DOHH2 (cell line): Measurements from ENCODE around the gene KCNAB1.

ENCODE experiments used
- H3F3A ChIP-seq: fragments of 200-600 bp; sonication (generic), shearing (Covaris generic); 2 replicates; pipeline ENCODE4 v1.6.0; 2016; ENCODE audit warnings: antibody characterized with exemption, mild to moderate bottlenecking; ENCODE audit not compliant: control insufficient read depth, insufficient read depth
- H3K27ac ChIP-seq: fragments of 200-600 bp; sonication (generic); 2 replicates; pipeline ENCODE4 v1.5.1; 2014; ENCODE audit warnings: low read depth, mild to moderate bottlenecking, low read length, moderate library complexity
- H3K27me3 ChIP-seq: fragments of 200-600 bp; sonication (generic); 2 replicates; pipeline ENCODE4 v1.6.1; 2014; ENCODE audit warnings: mild to moderate bottlenecking, low read length, mixed read lengths; ENCODE audit not compliant: control insufficient read depth
- H3K36me3 ChIP-seq: fragments of 200-600 bp; sonication (generic); 2 replicates; pipeline ENCODE4 v1.6.1; 2014; ENCODE audit warnings: mild to moderate bottlenecking, low read length, moderate library complexity, mixed read lengths; ENCODE audit not compliant: control insufficient read depth
- H3K4me1 ChIP-seq: fragments of 200-600 bp; sonication (generic); 2 replicates; pipeline ENCODE4 v1.6.1; 2014; ENCODE audit warnings: mild to moderate bottlenecking, low read length, mixed read lengths; ENCODE audit not compliant: control insufficient read depth
- H3K4me2 ChIP-seq: fragments of 200-600 bp; sonication (generic); 2 replicates; pipeline ENCODE4 v1.6.0; 2014; ENCODE audit warnings: mild to moderate bottlenecking, low read length, moderate library complexity
- H3K4me3 ChIP-seq: fragments of 200-600 bp; sonication (generic); 2 replicates; pipeline ENCODE4 v1.5.1; 2014; ENCODE audit warnings: mild to moderate bottlenecking, low read length, mixed read lengths
- H3K79me2 ChIP-seq: fragments of 200-600 bp; sonication (generic); 2 replicates; pipeline ENCODE4 v1.6.1; 2014; ENCODE audit warnings: mild to moderate bottlenecking, low read length, mixed read lengths; ENCODE audit not compliant: control insufficient read depth
- H3K9me2 ChIP-seq: fragments of 200-600 bp; sonication (generic); replicated peaks from 2 replicates; pipeline ENCODE4 v1.6.1; 2014; ENCODE audit warnings: mild to moderate bottlenecking, low read length, mixed read lengths; ENCODE audit not compliant: control insufficient read depth
- H3K9me3 ChIP-seq: fragments of 200-600 bp; sonication (generic); 2 replicates; pipeline ENCODE4 v1.6.1; 2014; ENCODE audit warnings: antibody characterized with exemption, low read length, mixed read lengths; ENCODE audit not compliant: control insufficient read depth, insufficient read depth
- H4K20me1 ChIP-seq: fragments of 200-600 bp; sonication (generic); 2 replicates; pipeline ENCODE4 v1.6.0; 2014; ENCODE audit warnings: low read depth, mild to moderate bottlenecking, antibody characterized with exemption, low read length, moderate library complexity; ENCODE audit not compliant: control insufficient read depth, insufficient read depth
- EZH2phosphoT487 ChIP-seq: fragments of 200-600 bp; sonication (generic); IDR thresholded peaks from 2 replicates; pipeline ENCODE4 v1.6.1; 2017; ENCODE audit warnings: borderline replicate concordance, mild to moderate bottlenecking, antibody characterized with exemption, low read length, moderate library complexity, mixed read lengths
- TF ChIP-seq, protein P1 (sequence below): fragments of 200-600 bp; sonication (generic); IDR thresholded peaks from one replicate; pipeline ENCODE4 v1.5.1; 2014; ENCODE audit warnings: antibody characterized with exemption, mild to moderate bottlenecking, low read depth, low read length; ENCODE audit not compliant: poor library complexity, severe bottlenecking

Gene KCNAB1

DNA sequence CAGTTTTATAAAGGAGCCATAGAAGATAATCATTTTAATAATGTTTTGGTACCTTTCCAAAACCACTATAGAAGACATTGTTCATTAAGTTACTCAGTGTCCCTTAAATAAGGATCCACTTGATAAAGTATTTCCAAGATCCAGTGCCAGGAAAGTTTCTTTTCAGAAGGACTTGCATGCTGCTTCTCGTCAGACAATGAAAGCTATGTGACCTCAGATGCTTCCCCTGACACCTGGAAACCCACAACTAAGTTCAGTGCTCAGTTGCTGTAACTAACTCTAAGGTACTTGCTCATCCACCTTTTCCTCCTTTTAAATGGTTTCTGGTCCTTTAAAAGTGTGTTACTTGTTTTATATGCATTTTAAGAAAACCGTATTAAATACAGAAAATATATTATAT is 427.3 kb downstream of the KCNAB1 start:
- Histone ChIP-seq H3F3A (peaks cover 8% of the 10 kb centered on the region; the same call in 1 of the 2 replicates), H3K27ac (no peak overlapping the region), H3K27me3 (no peaks in the 10 kb centered on the region), H3K4me1 (peaks cover 11% of the 10 kb centered on the region), H3K4me2 (no peak overlapping the region), H4K20me1 (no peaks in the 10 kb centered on the region), H3K79me2 (peaks cover 58% of the 10 kb centered on the region), H3K9me3 (no peaks in the 10 kb centered on the region), H3K36me3 (peaks cover 97% of the 10 kb centered on the region), H3K9me2 (no peaks in the 10 kb centered on the region), H3K4me3 (no peak overlapping the region)
- TF ChIP-seq, protein P1, sequence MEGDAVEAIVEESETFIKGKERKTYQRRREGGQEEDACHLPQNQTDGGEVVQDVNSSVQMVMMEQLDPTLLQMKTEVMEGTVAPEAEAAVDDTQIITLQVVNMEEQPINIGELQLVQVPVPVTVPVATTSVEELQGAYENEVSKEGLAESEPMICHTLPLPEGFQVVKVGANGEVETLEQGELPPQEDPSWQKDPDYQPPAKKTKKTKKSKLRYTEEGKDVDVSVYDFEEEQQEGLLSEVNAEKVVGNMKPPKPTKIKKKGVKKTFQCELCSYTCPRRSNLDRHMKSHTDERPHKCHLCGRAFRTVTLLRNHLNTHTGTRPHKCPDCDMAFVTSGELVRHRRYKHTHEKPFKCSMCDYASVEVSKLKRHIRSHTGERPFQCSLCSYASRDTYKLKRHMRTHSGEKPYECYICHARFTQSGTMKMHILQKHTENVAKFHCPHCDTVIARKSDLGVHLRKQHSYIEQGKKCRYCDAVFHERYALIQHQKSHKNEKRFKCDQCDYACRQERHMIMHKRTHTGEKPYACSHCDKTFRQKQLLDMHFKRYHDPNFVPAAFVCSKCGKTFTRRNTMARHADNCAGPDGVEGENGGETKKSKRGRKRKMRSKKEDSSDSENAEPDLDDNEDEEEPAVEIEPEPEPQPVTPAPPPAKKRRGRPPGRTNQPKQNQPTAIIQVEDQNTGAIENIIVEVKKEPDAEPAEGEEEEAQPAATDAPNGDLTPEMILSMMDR, result no peak
- no peak for TF ChIP-seq EZH2phosphoT487

DNA sequence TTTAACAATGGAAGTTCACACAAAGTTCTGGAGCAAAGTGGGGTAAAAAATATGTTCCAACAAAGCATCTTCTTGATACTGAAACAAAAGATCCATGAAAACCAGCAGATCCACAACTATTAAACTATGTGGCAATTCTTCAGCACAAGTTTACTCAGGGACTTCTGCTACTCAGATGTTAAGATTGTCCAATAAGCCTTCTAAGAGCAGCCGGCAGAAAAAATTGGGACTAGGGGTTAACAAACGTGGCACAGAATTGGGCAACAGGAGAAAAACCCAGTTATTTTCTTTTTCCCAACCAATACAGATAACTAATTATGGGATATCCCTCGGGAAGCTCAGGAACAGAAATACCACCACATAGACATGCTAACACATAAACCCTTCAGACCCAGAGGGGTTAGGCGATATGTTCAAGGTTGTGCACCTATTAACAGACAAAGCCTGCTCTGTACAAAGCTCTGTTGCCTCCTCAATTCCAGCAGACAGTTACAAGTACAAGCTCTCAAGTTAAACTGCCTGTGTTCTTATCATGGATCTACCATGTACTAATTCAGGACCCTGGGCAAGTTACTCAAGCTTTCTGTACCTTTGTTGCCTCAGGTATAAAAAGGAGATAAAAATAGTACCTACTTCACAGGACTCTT is 427.8 kb downstream of the KCNAB1 start:
- Histone ChIP-seq H3F3A (peaks cover 4% of the 10 kb centered on the region; the same call in 1 of the 2 replicates), H4K20me1 (no peaks in the 10 kb centered on the region), H3K4me3 (no peak overlapping the region), H3K79me2 (peaks cover 63% of the 10 kb centered on the region), H3K27ac (no peak overlapping the region), H3K9me2 (no peaks in the 10 kb centered on the region), H3K4me1 (peaks cover 14% of the 10 kb centered on the region), H3K27me3 (no peaks in the 10 kb centered on the region), H3K36me3 (peaks cover 99% of the 10 kb centered on the region), H3K4me2 (no peak overlapping the region), H3K9me3 (no peaks in the 10 kb centered on the region)
- no peak for TF ChIP-seq EZH2phosphoT487
- TF ChIP-seq, protein P1, result no peak

DNA sequence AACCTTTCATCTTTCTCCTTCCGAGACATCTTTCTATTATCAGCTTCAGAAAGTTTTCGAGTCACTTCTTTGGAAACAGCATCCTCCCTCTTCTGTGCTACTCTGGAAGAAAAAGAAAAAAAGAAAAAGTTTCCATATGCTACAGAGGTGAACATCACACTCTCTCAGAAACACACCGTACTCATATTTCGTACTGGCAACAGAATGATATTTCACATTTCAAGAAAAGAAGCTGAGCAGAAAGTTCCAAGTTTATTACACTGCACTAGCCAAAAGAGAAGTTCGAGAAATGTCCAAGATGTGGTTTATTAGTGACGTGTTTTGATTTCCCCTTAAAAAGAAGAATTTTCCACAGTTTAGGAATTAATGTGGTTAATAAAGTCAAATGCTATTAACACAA is 428.5 kb downstream of the KCNAB1 start:
- H3K4me1 ChIP-seq, result peaks cover 21% of the 10 kb centered on the region
- H3K36me3 ChIP-seq, result peaks cover 98% of the 10 kb centered on the region
- H3K4me2 ChIP-seq, result no peak overlapping the region
- no peaks in the 10 kb centered on the region for H3K9me3 ChIP-seq
- peaks cover 70% of the 10 kb centered on the region for H3K79me2 ChIP-seq
- H3K27ac ChIP-seq, result no peak overlapping the region
- H3K27me3 ChIP-seq, result no peaks in the 10 kb centered on the region
- H3K9me2 ChIP-seq, result no peaks in the 10 kb centered on the region
- H3K4me3 ChIP-seq, result no peak overlapping the region
- H3F3A ChIP-seq, result no peaks in the 10 kb centered on the region
- H4K20me1 ChIP-seq, result no peaks in the 10 kb centered on the region
- TF ChIP-seq EZH2phosphoT487, result no peak
- TF ChIP-seq, protein P1, result no peak
